Measurements from ENCODE around the gene MICAL1.
"Not testable (repeated sequence)": the region's sequence is repeated elsewhere in the genome, so short reads cannot be mapped to it uniquely, and the experiment has no call there.

MICAL1 gene

DNA sequence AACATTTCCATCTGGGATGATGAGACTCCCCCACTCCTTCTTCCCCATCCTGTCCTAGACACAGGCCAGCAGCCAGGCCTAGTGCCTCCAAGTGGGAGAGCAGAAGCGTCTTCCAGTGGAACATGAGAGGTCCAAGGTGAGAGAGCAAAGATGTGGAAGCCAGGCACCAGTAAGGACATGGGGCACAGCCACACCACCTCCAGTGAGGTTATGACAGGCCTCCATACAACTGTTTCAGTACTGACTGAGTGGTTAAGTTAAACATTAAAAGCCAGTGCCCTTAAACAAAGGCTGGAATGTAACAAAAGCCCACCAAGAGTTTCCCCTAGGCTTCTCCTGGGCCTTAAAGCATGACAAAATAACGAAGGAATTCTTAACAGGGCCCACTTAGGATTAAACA lies 22.2 kb upstream of the MICAL1 start:
- no peak for DNase-seq (ENCODE audit: low read depth)

DNA sequence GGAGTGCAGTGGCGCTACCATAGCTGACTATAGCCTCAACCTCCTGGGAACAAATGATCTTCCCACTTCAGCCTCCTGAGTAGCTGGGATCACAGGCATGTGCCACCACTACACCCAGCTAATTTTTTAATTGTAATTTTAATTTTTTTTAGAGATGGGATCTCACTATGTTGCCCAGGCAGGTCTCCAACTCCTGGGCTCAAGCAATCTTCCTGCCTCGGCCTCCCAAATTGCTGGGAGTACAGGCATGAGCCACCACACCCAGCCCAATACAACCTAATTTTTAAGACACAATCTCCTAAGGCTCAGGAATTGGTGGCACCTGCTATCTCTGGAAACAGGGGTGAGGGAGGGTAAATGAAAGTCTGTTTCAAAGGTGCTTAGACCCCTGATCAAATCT lies 21.6 kb upstream of the MICAL1 start:
- no peak for DNase-seq (ENCODE audit: low read depth)

- no peak for DNase-seq (ENCODE audit: low read depth)
Observed at GRCh38 chr6:109475625-109476024, 20.1 kb upstream of the MICAL1 start.

- DNase-seq (ENCODE audit: low read depth) = no peak
Observed at GRCh38 chr6:109474995-109475394, 19.4 kb upstream of the MICAL1 start.

- no peak for DNase-seq (ENCODE audit: low read depth)
Observed at GRCh38 chr6:109473120-109473519, 17.5 kb upstream of the MICAL1 start.

GRCh38 chr6:109472132-109472995 lies 16.8 kb upstream of the MICAL1 start:
- DNase-seq (ENCODE audit: low read depth) = no peak

- DNase-seq (ENCODE audit: low read depth) = no peak
Observed at GRCh38 chr6:109471105-109471810, 15.7 kb upstream of the MICAL1 start.

GRCh38 chr6:109469591-109470189 lies 14.1 kb upstream of the MICAL1 start:
- no peak for DNase-seq (ENCODE audit: low read depth)

DNA sequence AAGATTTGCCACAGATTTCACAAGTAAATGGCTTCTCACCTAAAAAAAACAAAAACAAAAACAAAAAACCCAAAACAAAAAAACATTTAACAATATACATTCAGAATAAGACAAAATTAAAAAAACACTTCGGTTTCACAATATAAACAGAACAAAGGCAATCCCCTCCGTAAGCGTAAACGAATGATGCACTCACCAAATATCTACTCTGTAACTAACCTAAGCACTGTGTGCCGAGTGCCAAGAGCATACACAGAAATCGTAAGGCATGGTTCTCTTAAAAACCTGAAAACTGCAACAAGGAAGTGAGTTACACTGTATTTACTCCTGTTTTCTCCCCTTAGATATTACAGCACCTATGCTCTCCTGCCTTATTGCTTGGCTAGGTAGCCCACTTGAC lies 12.1 kb upstream of the MICAL1 start:
- peak; percentile 59 for DNase-seq (ENCODE audit: low read depth)

DNA sequence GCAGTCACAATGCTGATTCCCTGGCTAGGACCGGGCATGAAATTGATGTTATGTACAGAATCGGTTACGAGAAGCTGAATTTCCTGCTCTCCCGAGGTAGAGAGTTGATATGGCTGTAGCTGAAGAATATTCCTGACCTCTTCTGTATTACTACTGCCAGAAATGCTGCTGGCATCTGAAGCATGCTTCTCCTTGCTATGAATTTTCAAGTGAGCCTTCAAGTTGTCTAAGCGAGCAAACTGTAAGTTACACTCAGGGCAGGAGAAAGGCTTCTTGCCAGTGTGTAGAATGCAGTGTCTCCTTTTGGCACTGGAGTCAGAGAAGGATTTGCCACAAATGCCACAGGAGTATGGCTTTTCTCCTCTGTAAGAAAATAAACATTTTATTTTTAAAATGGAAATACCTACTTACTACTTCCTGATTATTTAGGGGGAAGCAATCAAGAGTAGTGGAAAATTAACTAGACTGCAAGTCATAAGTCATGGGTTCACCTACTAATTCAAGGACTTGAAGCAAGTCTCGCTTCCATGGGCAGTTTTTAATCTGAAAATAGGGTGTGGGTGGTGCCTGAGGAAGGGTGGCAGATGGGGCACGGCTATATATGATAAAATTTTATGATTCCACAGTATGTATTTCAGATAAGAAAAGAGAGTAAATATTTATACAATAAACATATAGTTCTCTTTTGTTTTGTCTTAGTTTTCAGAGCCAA lies 10.8 kb upstream of the MICAL1 start:
- no peak for DNase-seq (ENCODE audit: low read depth)

GRCh38 chr6:109465772-109466171 lies 10.2 kb upstream of the MICAL1 start:
- no peak for DNase-seq (ENCODE audit: low read depth)

DNA sequence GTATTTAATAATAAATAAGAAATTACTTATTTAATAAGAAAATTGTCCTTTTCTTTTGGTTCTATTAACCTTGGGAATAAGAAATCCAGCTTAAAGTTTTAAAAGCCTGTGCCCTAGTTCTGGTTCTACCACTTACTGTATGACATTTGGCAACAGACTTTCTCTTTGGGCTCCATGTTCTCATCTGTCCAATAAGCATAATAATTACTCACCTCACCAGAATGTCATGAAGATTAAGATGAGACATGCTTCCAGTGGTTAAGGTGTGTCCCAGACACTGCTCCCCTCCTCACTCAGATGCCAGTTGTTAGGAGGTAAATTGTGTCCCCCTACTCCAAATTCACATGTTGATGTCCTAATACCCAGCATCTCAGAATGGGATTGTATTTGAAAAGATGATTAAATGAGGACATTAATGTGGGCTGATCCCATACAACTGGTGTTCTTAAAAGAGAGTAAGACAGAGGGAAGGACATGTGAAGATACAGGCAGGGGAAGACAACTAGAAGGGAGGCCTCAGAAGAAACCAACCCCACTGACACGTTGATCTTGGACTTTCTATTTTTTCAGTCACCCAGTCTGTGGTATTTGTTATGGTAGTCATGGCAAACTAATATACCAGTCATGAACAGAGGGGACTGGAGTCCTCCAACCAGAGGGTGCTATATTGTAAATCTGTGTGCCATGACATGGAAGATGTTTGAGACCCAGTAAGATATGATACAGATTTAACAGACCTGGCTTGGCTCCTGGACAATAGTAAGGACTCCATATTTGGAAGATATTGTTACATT lies 6.4 kb upstream of the MICAL1 start:
- peak; percentile 26 for DNase-seq (ENCODE audit: low read depth)

DNA sequence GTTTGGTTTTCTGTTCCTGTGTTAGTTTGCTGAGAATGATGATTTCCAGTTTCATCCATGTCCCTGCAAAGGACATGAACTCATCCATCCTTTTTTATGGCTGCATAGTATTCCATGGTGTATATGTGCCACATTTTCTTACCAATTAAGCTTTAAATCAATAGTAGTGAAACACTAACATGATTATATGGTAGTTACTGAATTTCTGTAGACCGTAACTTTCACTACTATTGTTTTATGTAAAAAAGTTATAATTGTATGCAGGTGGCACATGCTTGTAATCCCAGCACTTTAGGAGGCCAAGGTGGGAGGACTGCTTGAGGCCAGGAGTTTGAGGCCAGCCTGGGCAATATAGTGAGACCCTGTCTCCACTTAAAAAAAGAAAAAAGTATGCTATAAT lies 5.6 kb upstream of the MICAL1 start:
- DNase-seq (ENCODE audit: low read depth) = not testable (repeated sequence)

GRCh38 chr6:109460161-109460829 lies 4.7 kb upstream of the MICAL1 start:
- DNase-seq (ENCODE audit: low read depth) = no peak

DNA sequence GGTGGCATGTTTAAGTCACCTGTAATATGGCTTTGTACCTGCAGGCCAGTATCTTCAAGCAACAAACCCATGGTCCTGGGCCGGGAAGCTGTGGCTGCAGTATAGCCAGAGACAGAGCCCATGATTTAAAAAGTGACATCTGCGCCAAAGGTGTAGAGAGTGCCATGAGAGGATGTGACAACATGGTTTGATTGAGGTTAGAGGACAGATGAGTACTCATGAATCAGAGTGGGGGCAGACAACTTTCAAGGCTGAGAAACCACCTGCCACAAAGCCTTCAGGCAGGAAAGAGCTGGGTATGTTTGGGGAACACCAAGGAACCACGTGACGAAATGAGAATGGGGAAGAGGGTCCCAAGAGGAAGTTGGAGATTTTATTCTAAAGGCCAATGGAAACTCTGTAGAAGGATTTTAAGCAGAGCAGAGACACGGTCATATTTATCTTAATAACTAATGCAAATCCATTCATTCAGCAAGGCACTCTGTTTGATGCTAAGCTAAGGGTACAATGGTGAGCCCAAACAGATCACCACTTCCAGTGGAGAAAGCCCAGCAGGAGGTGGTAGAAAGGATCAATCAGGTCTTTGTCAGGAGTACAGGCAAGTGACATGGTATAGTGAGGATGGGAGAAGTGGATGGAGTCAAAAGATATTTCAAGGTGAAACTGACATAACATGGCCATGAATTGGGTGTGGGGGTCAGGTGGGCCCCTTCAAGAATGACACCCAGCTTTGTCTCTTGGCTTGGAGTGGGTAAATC lies 3.4 kb upstream of the MICAL1 start:
- no peak for DNase-seq (ENCODE audit: low read depth)

- DNase-seq (ENCODE audit: low read depth) = no peak
Observed at GRCh38 chr6:109457562-109457996, 2.0 kb upstream of the MICAL1 start.

- peak; percentile 11 for DNase-seq (ENCODE audit: low read depth)
Observed at GRCh38 chr6:109456710-109457561, 1.4 kb upstream of the MICAL1 start.

- DNase-seq (ENCODE audit: low read depth) = no peak
Observed at GRCh38 chr6:109456111-109456583, 575 bp upstream of the MICAL1 start.

Data from iris pigment epithelial cell (primary cell).